SU-DHL-6 (cell line): ENCODE results near the gene FBXO38.

Source experiments
- H2AFZ ChIP-seq: fragments of 200-600 bp; sonication (generic); 2 replicates; pipeline ENCODE4 v1.6.1; 2014; ENCODE audit warnings: low read depth, mild to moderate bottlenecking, moderate library complexity, mixed read lengths, antibody characterized with exemption, low read length; ENCODE audit not compliant: severe bottlenecking
- H3F3A ChIP-seq: fragments of 200-600 bp; shearing (Covaris generic); 2 replicates; pipeline ENCODE4 v1.6.0; 2016; ENCODE audit warnings: antibody characterized with exemption, mild to moderate bottlenecking; ENCODE audit not compliant: insufficient read depth
- H3K27ac ChIP-seq: fragments of 200-600 bp; sonication (generic); 2 replicates; pipeline ENCODE4 v1.5.1; 2016; ENCODE audit warnings: low read depth, mild to moderate bottlenecking, low read length, moderate library complexity, mixed read lengths
- H3K27me3 ChIP-seq: fragments of 200-600 bp; sonication (generic), shearing (Covaris generic); 2 replicates; pipeline ENCODE4 v1.6.0; 2014; ENCODE audit warnings: mild to moderate bottlenecking, low read length
- H3K36me3 ChIP-seq: fragments of 200-600 bp; sonication (generic); 2 replicates; pipeline ENCODE4 v1.6.1; 2014; ENCODE audit warnings: mild to moderate bottlenecking, low read length, mixed read lengths
- H3K4me2 ChIP-seq: fragments of 300-600, 200-600 bp; shearing (Covaris generic), sonication (generic); 2 replicates; pipeline ENCODE4 v1.6.0; 2014; ENCODE audit warnings: low read length, low read depth, mild to moderate bottlenecking; ENCODE audit not compliant: poor library complexity, severe bottlenecking
- H3K4me3 ChIP-seq: fragments of 200-600 bp; sonication (generic); 2 replicates; pipeline ENCODE4 v1.5.1; 2014; ENCODE audit warnings: antibody characterized with exemption, low read length, mild to moderate bottlenecking, mixed read lengths; ENCODE audit not compliant: insufficient read depth, poor library complexity, severe bottlenecking
- H3K79me2 ChIP-seq: fragments of 200-600 bp; sonication (generic); 2 replicates; pipeline ENCODE4 v1.6.1; 2014; ENCODE audit warnings: mild to moderate bottlenecking, low read length, moderate library complexity; ENCODE audit not compliant: insufficient read depth
- H3K9ac ChIP-seq: fragments of 200-600 bp; sonication (generic); 2 replicates; pipeline ENCODE4 v1.7.0; 2014; ENCODE audit warnings: mild to moderate bottlenecking, low read length
- H3K9me2 ChIP-seq: fragments of 200-600 bp; sonication (generic); replicated peaks from 2 replicates; pipeline ENCODE4 v1.6.1; 2014; ENCODE audit warnings: low read length; ENCODE audit not compliant: insufficient read depth
- H3K9me3 ChIP-seq: fragments of 200-600 bp; sonication (generic); 2 replicates; pipeline ENCODE4 v1.6.1; 2014; ENCODE audit warnings: low read length, mixed read lengths; ENCODE audit not compliant: insufficient read depth
- H4K20me1 ChIP-seq: fragments of 200-600 bp; sonication (generic); 2 replicates; pipeline ENCODE4 v1.6.1; 2014; ENCODE audit warnings: low read depth, mild to moderate bottlenecking, antibody characterized with exemption, low read length, moderate library complexity, mixed read lengths
- CTCF ChIP-seq: fragments of 200-600 bp; sonication (generic); IDR thresholded peaks from one replicate; pipeline ENCODE4 v1.5.1; 2017; ENCODE audit warnings: antibody characterized with exemption, mild to moderate bottlenecking, low read length, moderate library complexity; ENCODE audit not compliant: insufficient read depth, poor library complexity, severe bottlenecking
- EZH2phosphoT487 ChIP-seq: fragments of 200-600 bp; sonication (generic), shearing (Covaris generic); conservative IDR thresholded peaks from 2 replicates; pipeline ENCODE4 v1.6.1; 2018; ENCODE audit warnings: mild to moderate bottlenecking, antibody characterized with exemption, low read length, moderate library complexity, mixed read lengths

The FBXO38 gene

GRCh38 chr5:148455185-148455584 is 71.4 kb downstream of the FBXO38 start:
- Histone ChIP-seq H2AFZ (no peak overlapping the region), H3K4me2 (no peak overlapping the region)

GRCh38 chr5:148457183-148457620 is 73.4 kb downstream of the FBXO38 start:
- no peaks in the 10 kb centered on the region for H3K9me2 ChIP-seq
- no peaks in the 10 kb centered on the region for H3K36me3 ChIP-seq
- TF ChIP-seq CTCF (peak; percentile 52), EZH2phosphoT487 (no peak)
- H3K4me3 ChIP-seq = no peak overlapping the region
- H3K4me2 ChIP-seq = no peak overlapping the region
- H4K20me1 ChIP-seq = no peaks in the 10 kb centered on the region
- no peak overlapping the region for H3K9ac ChIP-seq
- H3K27me3 ChIP-seq = no peaks in the 10 kb centered on the region
- H3K27ac ChIP-seq = no peak overlapping the region
- no peaks in the 10 kb centered on the region for H3K9me3 ChIP-seq
- H2AFZ ChIP-seq = no peak overlapping the region
- no peaks in the 10 kb centered on the region for H3F3A ChIP-seq
- no peaks in the 10 kb centered on the region for H3K79me2 ChIP-seq

More at GRCh38 chr5:148455185-148455584, 71.4 kb downstream of the FBXO38 start:
- no peak overlapping the region for H3K27ac ChIP-seq
- no peaks in the 10 kb centered on the region for H4K20me1 ChIP-seq
- no peaks in the 10 kb centered on the region for H3K36me3 ChIP-seq
- no peaks in the 10 kb centered on the region for H3K9me3 ChIP-seq
- H3K4me3 ChIP-seq = no peak overlapping the region
- H3K79me2 ChIP-seq = no peaks in the 10 kb centered on the region
- no peaks in the 10 kb centered on the region for H3K27me3 ChIP-seq
- no peak for TF ChIP-seq CTCF
- TF ChIP-seq EZH2phosphoT487 = no peak
- H3K9me2 ChIP-seq = no peaks in the 10 kb centered on the region
- no peaks in the 10 kb centered on the region for H3F3A ChIP-seq
- no peak overlapping the region for H3K9ac ChIP-seq

GRCh38 chr5:148458036-148458888 is 74.5 kb downstream of the FBXO38 start:
- Histone ChIP-seq H3K27ac (no peak overlapping the region), H2AFZ (no peak overlapping the region), H3K27me3 (no peaks in the 10 kb centered on the region), H3K4me2 (no peak overlapping the region), H4K20me1 (no peaks in the 10 kb centered on the region), H3K79me2 (no peaks in the 10 kb centered on the region), H3K9me3 (no peaks in the 10 kb centered on the region), H3K36me3 (no peaks in the 10 kb centered on the region), H3K9ac (no peak overlapping the region), H3F3A (no peaks in the 10 kb centered on the region), H3K4me3 (no peak overlapping the region), H3K9me2 (no peaks in the 10 kb centered on the region)
- TF ChIP-seq CTCF (no peak), EZH2phosphoT487 (no peak)
